Measurements from ENCODE around the gene SWAP70.

The SWAP70 gene

GRCh38 chr11:9758637-9759518 is 95.0 kb downstream of the SWAP70 start:
- peak overlapping the region; percentile 84 for H3K27ac ChIP-seq (ENCODE audit: low read depth, low read length)
- peak overlapping the region; percentile 89 for H3K9ac ChIP-seq (ENCODE audit: low read length)

GRCh38 chr11:9759519-9760192 is 95.8 kb downstream of the SWAP70 start:
- Histone ChIP-seq H3K27me3 (ENCODE audit: low read length) (no peaks in the 10 kb centered on the region), H3K79me2 (ENCODE audit: insufficient read depth, low read length) (peaks cover 26% of the 10 kb centered on the region; the same call in 1 of the 2 replicates), H3K36me3 (ENCODE audit: low read length) (no peaks in the 10 kb centered on the region), H3K9me3 (ENCODE audit: insufficient read depth, low read length) (no peaks in the 10 kb centered on the region), H3K4me3 (ENCODE audit: insufficient read depth, low read length, poor library complexity, severe bottlenecking) (peak overlapping the region; percentile 66), H3K9me2 (replicated peaks; ENCODE audit: insufficient read depth, low read length) (no peaks in the 10 kb centered on the region), H3K4me2 (ENCODE audit: low read depth, low read length, poor library complexity, severe bottlenecking) (peak overlapping the region; percentile 84), H4K20me1 (ENCODE audit: low read depth, low read length) (no peaks in the 10 kb centered on the region), H3F3A (ENCODE audit: insufficient read depth) (peaks cover 42% of the 10 kb centered on the region), H3K27ac (ENCODE audit: low read depth, low read length) (peak overlapping the region; percentile 84), H3K9ac (ENCODE audit: low read length) (peak overlapping the region; percentile 89), H2AFZ (ENCODE audit: low read depth, low read length, severe bottlenecking) (peak overlapping the region; percentile 71)
- TF ChIP-seq EZH2phosphoT487 (conservative IDR thresholded peaks at IDR 0.05; ENCODE audit: low read length), result no peak
- TF ChIP-seq CTCF (IDR thresholded peaks at IDR 0.05; ENCODE audit: insufficient read depth, low read length, poor library complexity, severe bottlenecking), result no peak

More at GRCh38 chr11:9758637-9759518, 95.0 kb downstream of the SWAP70 start:
- Histone ChIP-seq H3K4me3 (ENCODE audit: insufficient read depth, low read length, poor library complexity, severe bottlenecking) (peak overlapping the region; percentile 66), H3K4me2 (ENCODE audit: low read depth, low read length, poor library complexity, severe bottlenecking) (peak overlapping the region; percentile 84), H2AFZ (ENCODE audit: low read depth, low read length, severe bottlenecking) (peak overlapping the region; percentile 71), H3K79me2 (ENCODE audit: insufficient read depth, low read length) (peaks cover 22% of the 10 kb centered on the region; the same call in 1 of the 2 replicates), H3K27me3 (ENCODE audit: low read length) (no peaks in the 10 kb centered on the region), H3K9me2 (replicated peaks; ENCODE audit: insufficient read depth, low read length) (no peaks in the 10 kb centered on the region), H3K9me3 (ENCODE audit: insufficient read depth, low read length) (no peaks in the 10 kb centered on the region), H3F3A (ENCODE audit: insufficient read depth) (peaks cover 49% of the 10 kb centered on the region), H3K36me3 (ENCODE audit: low read length) (no peaks in the 10 kb centered on the region), H4K20me1 (ENCODE audit: low read depth, low read length) (no peaks in the 10 kb centered on the region)
- TF ChIP-seq CTCF (IDR thresholded peaks at IDR 0.05; ENCODE audit: insufficient read depth, low read length, poor library complexity, severe bottlenecking) (no peak), EZH2phosphoT487 (conservative IDR thresholded peaks at IDR 0.05; ENCODE audit: low read length) (no peak)

GRCh38 chr11:9760193-9760575 is 96.3 kb downstream of the SWAP70 start:
- TF ChIP-seq EZH2phosphoT487 (conservative IDR thresholded peaks at IDR 0.05; ENCODE audit: low read length), result no peak
- no peak for TF ChIP-seq CTCF (IDR thresholded peaks at IDR 0.05; ENCODE audit: insufficient read depth, low read length, poor library complexity, severe bottlenecking)
- Histone ChIP-seq H3K4me3 (ENCODE audit: insufficient read depth, low read length, poor library complexity, severe bottlenecking) (no peak overlapping the region), H3K79me2 (ENCODE audit: insufficient read depth, low read length) (peaks cover 31% of the 10 kb centered on the region; the same call in 1 of the 2 replicates), H3K9me2 (replicated peaks; ENCODE audit: insufficient read depth, low read length) (no peaks in the 10 kb centered on the region), H3F3A (ENCODE audit: insufficient read depth) (peaks cover 36% of the 10 kb centered on the region), H3K27me3 (ENCODE audit: low read length) (no peaks in the 10 kb centered on the region), H3K4me2 (ENCODE audit: low read depth, low read length, poor library complexity, severe bottlenecking) (peak overlapping the region; percentile 84), H3K9me3 (ENCODE audit: insufficient read depth, low read length) (no peaks in the 10 kb centered on the region), H3K27ac (ENCODE audit: low read depth, low read length) (peak overlapping the region; percentile 84), H4K20me1 (ENCODE audit: low read depth, low read length) (no peaks in the 10 kb centered on the region), H2AFZ (ENCODE audit: low read depth, low read length, severe bottlenecking) (no peak overlapping the region), H3K36me3 (ENCODE audit: low read length) (no peaks in the 10 kb centered on the region), H3K9ac (ENCODE audit: low read length) (peak overlapping the region; percentile 89; the same call in 1 of the 2 replicates)
